Pancreas (tissue), 10 donors: ENCODE measurements around the gene DNAJB8. TPM values are rescaled to one million over a fixed set of nuclear protein-coding genes. Genes with fewer than 3 reads are reported as not detected.
A peak's percentile ranks its signal among the peaks of the same experiment; 100 is the strongest.

ENCODE experiments used
- ATAC-seq, 4 donors: fragments of 200-7000 bp; cut with Tn5 transposase; one replicate each; pipeline versions ENCODE4 v1.8.0 to v1.9.1; 2020; ENCODE audit warnings: mild to moderate bottlenecking in 4 of 4, moderate library complexity in 4 of 4
- DNase-seq, 6 donors: peaks; one replicate each; pipeline ENCODE4 v3.0.0-alpha.2; 2020
- FAIRE-seq: peaks from 2 replicates; lab custom pipeline; 2012; peaks lifted over from hg19 to GRCh38; lab: Jason Lieb, UNC
- H3K27ac ChIP-seq, 4 donors: fragments of 200-600 bp; sonication (generic); 1 replicate in 3 of 4; 2 replicates in 1 of 4; pipeline versions ENCODE4 v1.5.0 to v1.8.0; 2020
- H3K27me3 ChIP-seq, 4 donors: fragments of 200-600 bp; one replicate each; pipeline ENCODE4 v1.8.0; 2021
- H3K36me3 ChIP-seq, 3 donors: fragments of 200-600 bp; sonication (generic) in 1 of 3; one replicate each; pipeline versions ENCODE4 v1.5.0 to v1.8.0; 2020 to 2021
- H3K4me1 ChIP-seq, 3 donors: fragments of 200-600 bp; one replicate each; pipeline ENCODE4 v1.8.0; 2021
- H3K4me3 ChIP-seq, 4 donors: fragments of 200-600 bp; sonication (generic) in 2 of 4; one replicate each; pipeline versions ENCODE4 v1.5.0 to v1.8.0; 2020 to 2021
- H3K9me3 ChIP-seq, 4 donors: fragments of 200-600 bp; one replicate each; pipeline ENCODE4 v1.8.0; 2021
- CTCF ChIP-seq, 4 donors: fragments of 200-600 bp; sonication (generic) in 3 of 4; IDR thresholded peaks; one replicate each; pipeline versions ENCODE4 v1.5.0 to v1.8.0; 2021; ENCODE audit warnings: antibody characterized with exemption in 4 of 4
- WGBS, 2 donors: extraction: QIAGEN DNeasy Blood & Tissue Kit; methylation state at CpG; one replicate each; pipeline ENCODE4 v1.1.7; 2013; 5-methylcytosine and 5-hydroxymethylcytosine counted together
- intact Hi-C, 3 donors: fragments of 100-400 bp; cut with DNase I; formaldehyde crosslinking; loops; one replicate each; pipeline versions ENCODE4 v1.11.1 to v1.14.2; 2022
- polyA plus RNA-seq, 2 donors: library from polyadenylated mRNA; stranded (reverse); fragments of 200-250 nt; gene quantifications; one replicate each; pipeline ENCODE4 v1.2.3, GENCODE V29; 2013
- total RNA-seq, 6 donors: library from RNA; stranded (reverse); fragmentation: NEBNext Ultra II Directional in 4 of 6; extraction: Animal tissue kit (Norgen Biotek cat#: 25700) in 4 of 6; gene quantifications; one replicate each; pipeline versions ENCODE4 v1.2.1 to v1.2.4, GENCODE V29; 2021 to 2023
- donor health status: healthy with polysubstance abuse.
- donor health status: DM: no; HTN: no; CAD: no; lungs with moderate emphysema.
- donor health status: DM: no; HTN: no; CAD: no.
- donor health status: control.
- donor health status: control.
- donor health status: Bipolar disorder and iron deficiency.
- donor health status: DM: yes; HTN: yes; CAD: no.
- donor health status: DM: no; HTN: no; CAD: no.
- donor health status: DM: no; HTN: no; CAD: no.
- donor health status: DM: yes; HTN: yes; CAD: no.

Gene DNAJB8
- total and polyA plus RNA-seq, 8 donors = not detected

GRCh38 chr3:128479558-128480086, 12.9 kb upstream of the DNAJB8 start:
- TF ChIP-seq CTCF (IDR thresholded peaks at IDR 0.05) = no peak
- 84 to 86% methylated on average over 10 of the region's 10 CpGs for WGBS, 2 donors
- Histone ChIP-seq H3K4me3 (no peak overlapping the region), H3K4me1 (no peaks in the 10 kb centered on the region), H3K9me3 (no peaks in the 10 kb centered on the region), H3K27ac (no peak overlapping the region), H3K36me3 (no peaks in the 10 kb centered on the region), H3K27me3 (no peaks in the 10 kb centered on the region)
- ATAC-seq (no peak), DNase-seq (peak in 1 of 6 donors; percentile 26), FAIRE-seq (no peak)
- intact Hi-C loops = no loop called here

GRCh38 chr3:128478576-128479506, 12.2 kb upstream of the DNAJB8 start:
- no peak for FAIRE-seq
- H3K4me3 ChIP-seq = no peak overlapping the region
- H3K27me3 ChIP-seq = no peaks in the 10 kb centered on the region
- H3K36me3 ChIP-seq = no peaks in the 10 kb centered on the region
- WGBS, 2 donors = 71 to 86% methylated on average over 11 of the region's 11 CpGs
- TF ChIP-seq CTCF (IDR thresholded peaks at IDR 0.05) = no peak
- no peak for ATAC-seq
- H3K4me1 ChIP-seq = no peaks in the 10 kb centered on the region
- H3K9me3 ChIP-seq = no peaks in the 10 kb centered on the region
- peak in 1 of 6 donors; percentile 10 for DNase-seq
- intact Hi-C loops = no loop called here
- no peak overlapping the region for H3K27ac ChIP-seq

- H3K27ac ChIP-seq = no peak overlapping the region
- intact Hi-C loops = no loop called here
- no peak for DNase-seq
- no peak for TF ChIP-seq CTCF (IDR thresholded peaks at IDR 0.05)
- H3K9me3 ChIP-seq = no peaks in the 10 kb centered on the region
- ATAC-seq = no peak
- peaks cover 3 to 5% (median 3%) of the 10 kb centered on the region in 3 donors for H3K4me1 ChIP-seq
- H3K36me3 ChIP-seq = no peaks in the 10 kb centered on the region
- no peaks in the 10 kb centered on the region for H3K27me3 ChIP-seq
- no peak overlapping the region for H3K4me3 ChIP-seq
- FAIRE-seq = no peak
- WGBS, 2 donors = 86 to 93% methylated on average over 5 of the region's 5 CpGs
These were observed 10.0 kb upstream of the DNAJB8 start for GRCh38 chr3:128476659-128477058.

GRCh38 chr3:128475355-128475754, 8.7 kb upstream of the DNAJB8 start:
- H3K27me3 ChIP-seq = no peaks in the 10 kb centered on the region
- DNase-seq (peak in 1 of 6 donors; percentile 59), ATAC-seq (no peak), FAIRE-seq (no peak)
- H3K36me3 ChIP-seq = no peaks in the 10 kb centered on the region
- H3K9me3 ChIP-seq = no peaks in the 10 kb centered on the region
- intact Hi-C loops = no loop called here
- H3K4me3 ChIP-seq = no peak overlapping the region
- TF ChIP-seq CTCF (IDR thresholded peaks at IDR 0.05) = no peak
- H3K4me1 ChIP-seq = peaks cover 3 to 5% (median 3%) of the 10 kb centered on the region in 3 donors
- H3K27ac ChIP-seq = no peak overlapping the region
- 92% methylated on average over 8 of the region's 8 CpGs for WGBS, 2 donors
